ENCODE results near the gene ENDOG. TPM values are rescaled to one million over a fixed set of nuclear protein-coding genes. Genes with fewer than 3 reads are reported as not detected.
"Not testable (repeated sequence)": the region's sequence is repeated elsewhere in the genome, so short reads cannot be mapped to it uniquely, and the experiment has no call there.

The ENDOG gene
- total RNA-seq, 3 donors from 2014 or later, result 25.6 to 39.7 (median 25.8) TPM

GRCh38 chr9:128860937-128861336 is 42.6 kb downstream of the ENDOG start:
- Histone ChIP-seq H3K27ac (peak overlapping the region; percentile 69 to 81), H3K27me3 (no peaks in the 10 kb centered on the region), H3K9me3 (no peaks in the 10 kb centered on the region), H3K36me3 (no peaks in the 10 kb centered on the region), H3K4me3 (no peak overlapping the region), H3K4me1 (no peaks in the 10 kb centered on the region)
- intact Hi-C loops (cut with DNase I; ENCODE audit: low total_unique reads), result no loop called here
- no peak for TF ChIP-seq CTCF (IDR thresholded peaks at IDR 0.05)
- TF ChIP-seq POLR2A (IDR thresholded peaks at IDR 0.05), result no peak
- no peak for TF ChIP-seq POLR2AphosphoS5 (IDR thresholded peaks at IDR 0.05)
- DNase-seq (ENCODE audit: low spot score in 2 of 2), result no peak

- intact Hi-C loops (cut with DNase I; ENCODE audit: low total_unique reads), result no loop called here
- Histone ChIP-seq H3K9me3 (no peaks in the 10 kb centered on the region), H3K4me3 (no peak overlapping the region), H3K4me1 (no peaks in the 10 kb centered on the region), H3K27me3 (no peaks in the 10 kb centered on the region), H3K27ac (peak overlapping the region; percentile 69 to 81), H3K36me3 (no peaks in the 10 kb centered on the region)
- no peak for TF ChIP-seq POLR2A (IDR thresholded peaks at IDR 0.05)
- no peak for TF ChIP-seq POLR2AphosphoS5 (IDR thresholded peaks at IDR 0.05)
- TF ChIP-seq CTCF (IDR thresholded peaks at IDR 0.05), result no peak
- DNase-seq (ENCODE audit: low spot score in 2 of 2), result no peak
Observed at GRCh38 chr9:128861501-128861900, 43.2 kb downstream of the ENDOG start.

DNA sequence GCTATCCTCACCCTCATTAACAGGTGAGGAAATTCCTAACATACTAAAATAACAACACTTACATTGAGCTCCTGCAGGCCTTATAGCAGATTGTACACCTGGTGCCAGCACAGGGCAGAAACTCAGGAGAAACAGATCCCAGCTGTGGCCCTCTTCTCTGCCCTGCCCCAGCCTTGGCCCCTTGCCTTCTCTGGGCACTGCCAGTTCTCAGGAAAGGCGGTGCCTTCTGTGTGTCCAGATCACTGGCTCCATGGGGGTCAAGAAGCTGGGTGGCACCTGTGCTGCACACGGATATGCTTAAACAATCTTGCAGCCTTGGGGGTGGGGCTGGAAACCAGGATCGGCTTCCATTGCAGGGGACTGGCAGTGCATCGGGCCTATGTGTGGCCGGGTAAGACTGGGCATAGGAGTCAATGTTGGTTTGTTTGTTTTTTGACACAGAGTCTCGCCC is 44.1 kb downstream of the ENDOG start:
- no peaks in the 10 kb centered on the region for H3K4me1 ChIP-seq
- intact Hi-C loops (cut with DNase I; ENCODE audit: low total_unique reads), result no loop called here
- H3K9me3 ChIP-seq, result no peaks in the 10 kb centered on the region
- DNase-seq (ENCODE audit: low spot score in 2 of 2), result peak in 1 of 2 donors; percentile 56
- H3K27me3 ChIP-seq, result no peaks in the 10 kb centered on the region
- H3K27ac ChIP-seq, result peak overlapping the region; percentile 64 to 81
- no peak overlapping the region for H3K4me3 ChIP-seq
- no peaks in the 10 kb centered on the region for H3K36me3 ChIP-seq
- TF ChIP-seq POLR2AphosphoS5 (IDR thresholded peaks at IDR 0.05), result no peak
- TF ChIP-seq CTCF (IDR thresholded peaks at IDR 0.05), result no peak

DNA sequence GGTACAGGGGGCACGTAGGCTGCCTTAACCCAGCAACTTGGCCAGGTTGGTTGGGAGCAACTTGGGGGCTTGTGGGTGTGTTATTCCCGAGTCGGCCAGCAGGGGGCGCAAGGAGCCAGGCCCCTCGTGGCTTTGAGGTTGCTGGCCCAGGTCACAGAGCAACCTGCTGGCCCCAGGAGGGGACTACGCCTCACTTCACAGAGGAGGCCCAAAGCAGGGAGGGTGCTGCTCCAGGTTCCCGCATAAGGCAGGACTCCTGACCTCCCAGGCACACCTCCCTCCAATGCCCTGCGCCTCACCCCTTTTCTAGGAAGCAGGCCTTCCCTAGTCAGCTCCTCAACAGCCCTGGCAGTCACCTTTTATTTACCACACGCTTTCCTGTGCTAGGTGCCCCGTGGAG is 45.3 kb downstream of the ENDOG start:
- TF ChIP-seq POLR2A (IDR thresholded peaks at IDR 0.05) (no peak), CTCF (IDR thresholded peaks at IDR 0.05) (peak; percentile 89 to 93 (median 92))
- Histone ChIP-seq H3K27ac (peak overlapping the region; percentile 21 to 81), H3K36me3 (no peaks in the 10 kb centered on the region), H3K4me3 (no peak overlapping the region), H3K9me3 (no peaks in the 10 kb centered on the region), H3K27me3 (no peaks in the 10 kb centered on the region), H3K4me1 (no peaks in the 10 kb centered on the region)
- intact Hi-C loops (cut with DNase I; ENCODE audit: low total_unique reads), result no loop called here
- DNase-seq (ENCODE audit: low spot score in 2 of 2), result peak in 1 of 2 donors; percentile 77

- Histone ChIP-seq H3K27ac (no peak overlapping the region), H3K27me3 (no peaks in the 10 kb centered on the region)
Observed at GRCh38 chr9:128870128-128870940, 52.0 kb downstream of the ENDOG start.

GRCh38 chr9:128870941-128871265 is 52.6 kb downstream of the ENDOG start:
- intact Hi-C loops (cut with DNase I; ENCODE audit: low total_unique reads); H3K36me3 ChIP-seq: not testable (repeated sequence)

More at GRCh38 chr9:128870128-128870940, 52.0 kb downstream of the ENDOG start:
- intact Hi-C loops (cut with DNase I; ENCODE audit: low total_unique reads), result no loop called here
- H3K4me3 ChIP-seq, result no peak overlapping the region
- H3K9me3 ChIP-seq, result no peaks in the 10 kb centered on the region
- no peaks in the 10 kb centered on the region for H3K4me1 ChIP-seq
- TF ChIP-seq CTCF (IDR thresholded peaks at IDR 0.05) (no peak), POLR2AphosphoS5 (IDR thresholded peaks at IDR 0.05) (no peak), POLR2A (IDR thresholded peaks at IDR 0.05) (no peak)
- no peak for DNase-seq (ENCODE audit: low spot score in 2 of 2)
- no peaks in the 10 kb centered on the region for H3K36me3 ChIP-seq

More at GRCh38 chr9:128870941-128871265, 52.6 kb downstream of the ENDOG start:
- not testable (repeated sequence) for H3K4me3 ChIP-seq; H3K9me3 ChIP-seq; H3K4me1 ChIP-seq; DNase-seq (ENCODE audit: low spot score in 2 of 2); H3K27me3 ChIP-seq; H3K27ac ChIP-seq

All from breast epithelium (tissue), 4 donors.